IMR-90 (cell line): Measurements from ENCODE around the gene DDX27. TPM values are rescaled to one million over a fixed set of nuclear protein-coding genes. Genes with fewer than 3 reads are reported as not detected.

Experiments
- ATAC-seq: fragments of 200-7000 bp; cut with Tn5 transposase; 2 replicates; pipeline ENCODE4 v1.9.1; 2020; ENCODE audit warnings: low read depth, mild to moderate bottlenecking, moderate library complexity
- BruUV-seq: library from RNA; stranded (reverse); fragments of 400-500 nt; replicated peaks from 2 replicates; lab custom pipeline; 2021; lab: Mats Ljungman, UMichigan
- CTCF ChIA-PET: fragments of 300-600 bp; formaldehyde crosslinking; extraction: SDS; loops from one replicate; lab custom pipeline; 2021; ENCODE audit warnings: antibody characterized with exemption; lab: Yijun Ruan, JAX
- POLR2A ChIA-PET: fragments of 300-600 bp; sonication (Branson Sonifier 250); formaldehyde crosslinking; loops from one replicate; lab custom pipeline; 2022; ENCODE audit warnings: antibody characterized with exemption; ENCODE audit not compliant: unreplicated experiment; lab: Charles Lee
- DNase-seq: peaks from one replicate; pipeline ENCODE4 v3.0.0; 2013
- H2AFZ ChIP-seq: replicated peaks from 2 replicates; pipeline ENCODE3; 2013; ENCODE audit warnings: low read length, mild to moderate bottlenecking; ENCODE audit not compliant: poor library complexity
- H2AK5ac ChIP-seq: 2 replicates; pipeline ENCODE4 v1.6.1; 2013; ENCODE audit warnings: low read depth, low read length, inconsistent platforms
- H2AK9ac ChIP-seq: replicated peaks from 2 replicates; pipeline ENCODE3; 2013; ENCODE audit warnings: mild to moderate bottlenecking, low read depth, low read length, moderate library complexity; ENCODE audit not compliant: poor library complexity
- H2BK120ac ChIP-seq: 2 replicates; pipeline ENCODE4 v1.6.1; 2013; ENCODE audit warnings: low read depth, low read length, inconsistent platforms
- H2BK15ac ChIP-seq: 3 replicates; pipeline ENCODE4 v1.6.1; 2013; ENCODE audit warnings: low read depth, low read length, inconsistent platforms
- H2BK20ac ChIP-seq: 2 replicates; pipeline ENCODE4 v1.6.1; 2013; ENCODE audit warnings: low read depth, mild to moderate bottlenecking, inconsistent platforms, low read length, moderate library complexity
- H2BK5ac ChIP-seq: 2 replicates; pipeline ENCODE4 v1.6.1; 2013; ENCODE audit warnings: mild to moderate bottlenecking, low read depth, low read length, inconsistent platforms; ENCODE audit not compliant: poor library complexity, severe bottlenecking
- H3K14ac ChIP-seq: replicated peaks from 2 replicates; pipeline ENCODE4 v1.6.1; 2013; ENCODE audit warnings: low read depth, low read length, inconsistent platforms
- H3K18ac ChIP-seq: 2 replicates; pipeline ENCODE4 v1.6.1; 2013; ENCODE audit warnings: low read depth, low read length, control low read depth
- H3K23ac ChIP-seq: 2 replicates; pipeline ENCODE4 v1.6.1; 2013; ENCODE audit warnings: low read depth, low read length, inconsistent platforms
- H3K27ac ChIP-seq: 2 replicates; pipeline ENCODE4 v1.5.1; 2013; ENCODE audit warnings: mild to moderate bottlenecking, control low read depth, low read length; ENCODE audit not compliant: insufficient read depth
- H3K27me3 ChIP-seq: 2 replicates; pipeline ENCODE4 v1.6.1; 2013; ENCODE audit warnings: low read length; ENCODE audit not compliant: control insufficient read depth, insufficient read depth
- H3K36me3 ChIP-seq: 2 replicates; pipeline ENCODE4 v1.6.1; 2013; ENCODE audit warnings: low read length, mixed read lengths; ENCODE audit not compliant: control insufficient read depth, insufficient read depth
- H3K4ac ChIP-seq: 2 replicates; pipeline ENCODE4 v1.6.1; 2013; ENCODE audit warnings: low read depth, low read length, inconsistent platforms
- H3K4me1 ChIP-seq: 2 replicates; pipeline ENCODE4 v1.6.1; 2013; ENCODE audit warnings: low read length, mixed read lengths; ENCODE audit not compliant: control insufficient read depth, insufficient read depth
- H3K4me2 ChIP-seq: 2 replicates; pipeline ENCODE4 v1.6.1; 2013; ENCODE audit warnings: low read depth, mild to moderate bottlenecking, control low read depth, low read length, moderate library complexity
- H3K4me3 ChIP-seq: 2 replicates; pipeline ENCODE4 v1.5.1; 2013; ENCODE audit warnings: low read depth, mild to moderate bottlenecking, control low read depth, low read length, moderate library complexity; ENCODE audit not compliant: insufficient read depth
- H3K56ac ChIP-seq: 2 replicates; pipeline ENCODE4 v1.6.1; 2013; ENCODE audit warnings: low read length, inconsistent platforms; ENCODE audit not compliant: insufficient read depth; ENCODE audit errors: extremely low read depth
- H3K79me1 ChIP-seq, 2 experiments: 2 replicates each; pipeline ENCODE4 v1.6.1; 2013; ENCODE audit warnings: low read length in 2 of 2, inconsistent platforms in 1 of 2, low read depth in 1 of 2
- H3K9ac ChIP-seq: 2 replicates; pipeline ENCODE4 v1.6.1; 2013; ENCODE audit warnings: low read depth, low read length, control low read depth
- H3K9me1 ChIP-seq: 2 replicates; pipeline ENCODE4 v1.6.1; 2013; ENCODE audit warnings: low read length, inconsistent platforms; ENCODE audit not compliant: insufficient read depth
- H3K9me3 ChIP-seq: 2 replicates; pipeline ENCODE4 v1.6.1; 2013; ENCODE audit warnings: low read length; ENCODE audit not compliant: control insufficient read depth, insufficient read depth
- H4K20me1 ChIP-seq: 2 replicates; pipeline ENCODE4 v1.6.1; 2013; ENCODE audit warnings: low read length, inconsistent platforms; ENCODE audit not compliant: insufficient read depth
- H4K5ac ChIP-seq: 2 replicates; pipeline ENCODE4 v1.6.1; 2013; ENCODE audit warnings: mild to moderate bottlenecking, low read depth, low read length, control low read depth
- H4K8ac ChIP-seq, 2 experiments: 2 replicates each; pipeline ENCODE4 v1.6.1; 2013; ENCODE audit warnings: low read depth in 2 of 2, low read length in 2 of 2, control low read depth in 1 of 2, inconsistent platforms in 1 of 2
- H4K91ac ChIP-seq: 2 replicates; pipeline ENCODE4 v1.6.1; 2013; ENCODE audit warnings: low read depth, low read length, inconsistent platforms; ENCODE audit not compliant: insufficient read depth
- MAFK ChIP-seq: IDR thresholded peaks from 2 replicates; pipeline ENCODE4 v1.6.1; 2012; ENCODE audit warnings: low read depth, low read length, improper control_type of control experiment
- MAZ ChIP-seq: IDR thresholded peaks from 2 replicates; pipeline ENCODE4 v1.6.1; 2012; ENCODE audit warnings: low read depth, mild to moderate bottlenecking, low read length, improper control_type of control experiment, moderate library complexity, borderline replicate concordance
- POLR2A ChIP-seq: IDR thresholded peaks from 2 replicates; pipeline ENCODE4 v1.6.1; 2012; ENCODE audit warnings: mild to moderate bottlenecking, low read depth, low read length
- WGBS, 2 experiments: methylation state at CpG; one replicate each; pipeline versions ENCODE4 v1.1.5 to v1.1.7; 2013; ENCODE audit warnings: missing lambda C conversion rate in 2 of 2; ENCODE audit not compliant: insufficient read length in 1 of 2; ENCODE audit errors: extremely low coverage in 2 of 2; 5-methylcytosine and 5-hydroxymethylcytosine counted together
- dilution Hi-C: fragments of 300-500 bp; cut with HindIII; formaldehyde crosslinking; loops from one replicate; pipeline ENCODE4 v1.14.3; 2018; ENCODE audit warnings: low sequenced_read_pairs; ENCODE audit not compliant: unreplicated experiment
- in situ Hi-C: fragments of 300-500 bp; cut with MboI; formaldehyde crosslinking; loops from 3 replicates; pipeline ENCODE4 v1.14.3; 2019; ENCODE audit warnings: low sequenced_read_pairs, inconsistent platforms, mixed read lengths
- intact Hi-C: fragments of 100-400 bp; cut with micrococcal nuclease; formaldehyde crosslinking; loops from 2 replicates; pipeline ENCODE4 v1.10.0; 2022
- polyA plus RNA-seq, 3 experiments: library from polyadenylated mRNA; depleted of rRNA; stranded (reverse); fragments of >200 nt; gene quantifications; 2 replicates each; pipeline ENCODE4 v1.2.3, GENCODE V29; 2012; ENCODE audit warnings: low replicate concordance in 1 of 3
- total RNA-seq: library from RNA; depleted of rRNA; stranded (reverse); fragments of >200 nt; gene quantifications from 2 replicates; pipeline ENCODE4 v1.2.3, GENCODE V29; 2012
- TF ChIP-seq, protein P1 (sequence below): fragments of 150-350 bp; IDR thresholded peaks from 2 replicates; pipeline ENCODE4 v1.6.1; 2017; ENCODE audit warnings: mild to moderate bottlenecking, antibody characterized with exemption, low read length, low read depth

The DDX27 gene
- total and polyA plus RNA-seq, 2 of the 4 experiments (the other 2 are of a cell fraction) = 33.2 to 36.7 TPM

GRCh38 chr20:49225896-49226295 is 6.7 kb downstream of the DDX27 start:
- Histone ChIP-seq H3K23ac (no peak overlapping the region), H4K91ac (no peak overlapping the region), H3K36me3 (peaks cover 58% of the 10 kb centered on the region), H2BK5ac (no peak overlapping the region), H3K14ac (no peak overlapping the region), H2AK9ac (no peak overlapping the region), H3K4ac (no peak overlapping the region), H4K8ac (no peak overlapping the region), H3K4me2 (no peak overlapping the region), H2BK15ac (no peak overlapping the region), H2AFZ (no peak overlapping the region), H4K20me1 (no peaks in the 10 kb centered on the region), H2AK5ac (no peak overlapping the region), H3K27me3 (no peaks in the 10 kb centered on the region), H2BK120ac (no peak overlapping the region), H3K9ac (no peak overlapping the region), H3K4me1 (peaks cover 1% of the 10 kb centered on the region; the same call in 1 of the 2 replicates), H2BK20ac (no peak overlapping the region), H3K56ac (no peak overlapping the region), H3K79me1 (peaks cover 0 to 12% of the 10 kb centered on the region in 2 experiments; a peak in 2 of 4 replicates), H3K9me3 (no peaks in the 10 kb centered on the region), H3K9me1 (no peaks in the 10 kb centered on the region), H3K27ac (no peak overlapping the region), H4K5ac (no peak overlapping the region), H3K18ac (no peak overlapping the region), H3K4me3 (no peak overlapping the region)
- TF ChIP-seq MAFK (no peak), POLR2A (no peak), MAZ (no peak)
- TF ChIP-seq, protein P1, sequence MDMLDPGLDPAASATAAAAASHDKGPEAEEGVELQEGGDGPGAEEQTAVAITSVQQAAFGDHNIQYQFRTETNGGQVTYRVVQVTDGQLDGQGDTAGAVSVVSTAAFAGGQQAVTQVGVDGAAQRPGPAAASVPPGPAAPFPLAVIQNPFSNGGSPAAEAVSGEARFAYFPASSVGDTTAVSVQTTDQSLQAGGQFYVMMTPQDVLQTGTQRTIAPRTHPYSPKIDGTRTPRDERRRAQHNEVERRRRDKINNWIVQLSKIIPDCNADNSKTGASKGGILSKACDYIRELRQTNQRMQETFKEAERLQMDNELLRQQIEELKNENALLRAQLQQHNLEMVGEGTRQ = no peak
- ChIA-PET POLR2A (no interaction called here), CTCF (no interaction called here)
- WGBS, 2 experiments = 100% methylated on average over 2 of the region's 7 CpGs; no CpG with 5 or more reads in 1 of the 2 experiments
- in situ Hi-C loops = no loop called here
- no TSS peak for BruUV-seq
- dilution Hi-C loops = no loop called here
- intact Hi-C loops = no loop called here
- ATAC-seq (no peak), DNase-seq (no peak)
